SK-N-SH (cell line): Measurements from ENCODE around the gene RANGAP1.

Source experiments
- ELF1 ChIP-seq: IDR thresholded peaks from 2 replicates; pipeline ENCODE4 v1.4.0; 2012
- GABPA ChIP-seq: IDR thresholded peaks from 2 replicates; pipeline ENCODE4 v1.4.0; 2012; ENCODE audit warnings: low read depth, mild to moderate bottlenecking
- SIN3A ChIP-seq: IDR thresholded peaks from 2 replicates; pipeline ENCODE4 v1.6.1; 2012; ENCODE audit warnings: low read depth, mild to moderate bottlenecking, low read length, moderate library complexity, borderline replicate concordance
- TF ChIP-seq, protein P1 (sequence below): fragments of 200-600 bp; sonication (generic); IDR thresholded peaks from 2 replicates; pipeline ENCODE4 v1.6.1; 2017; ENCODE audit warnings: antibody characterized with exemption, mild to moderate bottlenecking, moderate library complexity

DNA sequence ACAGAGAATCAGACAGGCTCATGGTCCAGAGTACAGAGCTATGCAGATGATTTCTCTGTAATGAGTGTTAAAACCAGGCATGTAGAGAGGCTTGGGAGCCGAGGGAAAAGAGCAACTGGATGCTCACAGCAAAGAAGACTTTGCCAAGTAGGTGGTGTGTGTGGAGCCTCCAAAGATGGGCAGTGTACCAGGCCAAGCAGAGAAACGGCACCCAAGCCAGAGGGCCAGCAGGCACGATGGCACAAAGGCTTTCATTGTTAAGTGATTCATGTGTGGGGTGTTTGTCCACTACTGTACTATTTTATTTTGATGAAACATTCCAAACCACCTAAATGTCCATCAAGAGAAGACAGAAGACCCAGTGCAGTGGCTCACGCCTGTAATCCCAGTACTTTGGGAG, 11.1 kb downstream of the RANGAP1 start:
- TF ChIP-seq, protein P1, sequence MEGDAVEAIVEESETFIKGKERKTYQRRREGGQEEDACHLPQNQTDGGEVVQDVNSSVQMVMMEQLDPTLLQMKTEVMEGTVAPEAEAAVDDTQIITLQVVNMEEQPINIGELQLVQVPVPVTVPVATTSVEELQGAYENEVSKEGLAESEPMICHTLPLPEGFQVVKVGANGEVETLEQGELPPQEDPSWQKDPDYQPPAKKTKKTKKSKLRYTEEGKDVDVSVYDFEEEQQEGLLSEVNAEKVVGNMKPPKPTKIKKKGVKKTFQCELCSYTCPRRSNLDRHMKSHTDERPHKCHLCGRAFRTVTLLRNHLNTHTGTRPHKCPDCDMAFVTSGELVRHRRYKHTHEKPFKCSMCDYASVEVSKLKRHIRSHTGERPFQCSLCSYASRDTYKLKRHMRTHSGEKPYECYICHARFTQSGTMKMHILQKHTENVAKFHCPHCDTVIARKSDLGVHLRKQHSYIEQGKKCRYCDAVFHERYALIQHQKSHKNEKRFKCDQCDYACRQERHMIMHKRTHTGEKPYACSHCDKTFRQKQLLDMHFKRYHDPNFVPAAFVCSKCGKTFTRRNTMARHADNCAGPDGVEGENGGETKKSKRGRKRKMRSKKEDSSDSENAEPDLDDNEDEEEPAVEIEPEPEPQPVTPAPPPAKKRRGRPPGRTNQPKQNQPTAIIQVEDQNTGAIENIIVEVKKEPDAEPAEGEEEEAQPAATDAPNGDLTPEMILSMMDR: no peak
- no peak for TF ChIP-seq SIN3A
- no peak for TF ChIP-seq ELF1
- no peak for TF ChIP-seq GABPA
